H9 (cell line): ENCODE measurements around the gene EPB41L4A. TPM values are rescaled to one million over a fixed set of nuclear protein-coding genes. Genes with fewer than 3 reads are reported as not detected.

Source experiments
- DNase-seq: peaks from one replicate; pipeline ENCODE4 v3.0.0-alpha.2; 2017
- H2AFZ ChIP-seq: one replicate; pipeline ENCODE4 v1.6.1; 2013; ENCODE audit warnings: mild to moderate bottlenecking, low read length, control low read depth, moderate library complexity
- H2AK5ac ChIP-seq: 2 replicates; pipeline ENCODE4 v1.6.1; 2013; ENCODE audit warnings: low read length, control low read depth, mixed read lengths; ENCODE audit not compliant: insufficient read length
- H2BK120ac ChIP-seq: one replicate; pipeline ENCODE4 v1.6.1; 2013; ENCODE audit warnings: low read depth, mild to moderate bottlenecking, low read length, control low read depth, inconsistent platforms; ENCODE audit not compliant: poor library complexity, severe bottlenecking
- H2BK12ac ChIP-seq: 2 replicates; pipeline ENCODE4 v1.6.1; 2013; ENCODE audit warnings: low read length, control low read depth, mixed read lengths, low read depth; ENCODE audit not compliant: insufficient read length
- H2BK15ac ChIP-seq: 2 replicates; pipeline ENCODE4 v1.6.1; 2013; ENCODE audit warnings: low read depth, low read length, control low read depth
- H2BK20ac ChIP-seq: one replicate; pipeline ENCODE4 v1.6.1; 2013; ENCODE audit warnings: low read depth, mild to moderate bottlenecking, low read length, control low read depth, inconsistent platforms; ENCODE audit not compliant: poor library complexity, severe bottlenecking
- H2BK5ac ChIP-seq: 2 replicates; pipeline ENCODE4 v1.6.1; 2013; ENCODE audit warnings: low read length, control low read depth, mixed read lengths; ENCODE audit not compliant: insufficient read length
- H3K14ac ChIP-seq: 2 replicates; pipeline ENCODE4 v1.6.1; 2013; ENCODE audit warnings: low read length, control low read depth; ENCODE audit not compliant: insufficient read depth
- H3K18ac ChIP-seq: 2 replicates; pipeline ENCODE4 v1.6.1; 2013; ENCODE audit warnings: low read depth, mild to moderate bottlenecking, mixed read lengths, low read length, control low read depth; ENCODE audit not compliant: insufficient read length
- H3K23ac ChIP-seq: 2 replicates; pipeline ENCODE4 v1.6.1; 2013; ENCODE audit warnings: low read length, control low read depth, mixed read lengths, low read depth; ENCODE audit not compliant: insufficient read length
- H3K23me2 ChIP-seq: 2 replicates; pipeline ENCODE4 v1.6.1; 2013; ENCODE audit warnings: low read depth, mild to moderate bottlenecking, mixed read lengths, low read length, control low read depth; ENCODE audit not compliant: insufficient read length, poor library complexity, severe bottlenecking
- H3K27ac ChIP-seq: 2 replicates; pipeline ENCODE4 v1.5.1; 2013; ENCODE audit warnings: low read length, control low read depth, mixed read lengths, low read depth; ENCODE audit not compliant: insufficient read length
- H3K27me3 ChIP-seq: 2 replicates; pipeline ENCODE4 v1.6.1; 2013; ENCODE audit warnings: low read length, control low read depth, inconsistent platforms; ENCODE audit not compliant: insufficient read depth
- H3K4ac ChIP-seq: 2 replicates; pipeline ENCODE4 v1.6.1; 2013; ENCODE audit warnings: low read depth, mild to moderate bottlenecking, control low read depth, inconsistent platforms, low read length, moderate library complexity
- H3K4me1 ChIP-seq: 2 replicates; pipeline ENCODE4 v1.6.1; 2013; ENCODE audit warnings: low read length, control low read depth, inconsistent platforms; ENCODE audit not compliant: insufficient read depth
- H3K4me2 ChIP-seq: 2 replicates; pipeline ENCODE4 v1.6.1; 2013; ENCODE audit warnings: low read length, control low read depth, mixed read lengths; ENCODE audit not compliant: insufficient read length, insufficient read depth
- H3K56ac ChIP-seq: 2 replicates; pipeline ENCODE4 v1.6.1; 2013; ENCODE audit warnings: low read depth, mild to moderate bottlenecking, mixed read lengths, low read length, control low read depth; ENCODE audit not compliant: insufficient read length
- H3K79me1 ChIP-seq: 2 replicates; pipeline ENCODE4 v1.6.1; 2013; ENCODE audit warnings: low read depth, mild to moderate bottlenecking, moderate library complexity, low read length, control low read depth, inconsistent platforms; ENCODE audit not compliant: insufficient read depth, poor library complexity, severe bottlenecking
- H3K79me2 ChIP-seq: 2 replicates; pipeline ENCODE4 v1.6.1; 2013; ENCODE audit warnings: low read length, control low read depth, inconsistent platforms; ENCODE audit not compliant: insufficient read depth
- H3K9ac ChIP-seq: 2 replicates; pipeline ENCODE4 v1.6.1; 2013; ENCODE audit warnings: low read length, control low read depth, mixed read lengths; ENCODE audit not compliant: insufficient read length; ENCODE audit errors: extremely low read depth
- H3K9me3 ChIP-seq: one replicate; pipeline ENCODE4 v1.6.1; 2013; ENCODE audit warnings: low read depth, low read length, inconsistent platforms; ENCODE audit not compliant: control insufficient read depth
- H3T11ph ChIP-seq: one replicate; pipeline ENCODE4 v1.6.1; 2013; ENCODE audit warnings: mild to moderate bottlenecking, low read length, control low read depth, inconsistent platforms
- H4K20me1 ChIP-seq: one replicate; pipeline ENCODE4 v1.6.1; 2013; ENCODE audit not compliant: control insufficient read depth, insufficient read length, insufficient read depth
- H4K5ac ChIP-seq: 2 replicates; pipeline ENCODE4 v1.6.1; 2013; ENCODE audit warnings: low read depth, mild to moderate bottlenecking, mixed read lengths, low read length, control low read depth; ENCODE audit not compliant: insufficient read length
- H4K8ac ChIP-seq: replicated peaks from 2 replicates; pipeline ENCODE4 v1.6.1; 2013; ENCODE audit warnings: low read length, control low read depth, mixed read lengths, low read depth; ENCODE audit not compliant: insufficient read length
- H4K91ac ChIP-seq: 2 replicates; pipeline ENCODE4 v1.6.1; 2013; ENCODE audit warnings: low read depth, mild to moderate bottlenecking, moderate library complexity, mixed read lengths, low read length, control low read depth; ENCODE audit not compliant: insufficient read length
- H3K27ac Mint-ChIP-seq, 3 experiments: 2 replicates in 2 of 3; 3 replicates in 1 of 3; pipeline ENCODE4 v1.8.0; 2020 to 2021; ENCODE audit warnings: mixed read lengths in 3 of 3, mild to moderate bottlenecking in 1 of 3, moderate library complexity in 1 of 3
- H3K27me3 Mint-ChIP-seq: 2 replicates; pipeline ENCODE4 v1.8.0; 2021; ENCODE audit warnings: low read depth, mild to moderate bottlenecking, moderate library complexity, mixed read lengths
- H3K36me3 Mint-ChIP-seq, 3 experiments: 2 replicates in 2 of 3; 3 replicates in 1 of 3; pipeline ENCODE4 v1.8.0; 2020 to 2021; ENCODE audit warnings: low read depth in 3 of 3, mixed read lengths in 3 of 3; ENCODE audit not compliant: insufficient read depth in 1 of 3
- H3K4me1 Mint-ChIP-seq, 2 experiments: 2 replicates each; pipeline ENCODE4 v1.8.0; 2020; ENCODE audit warnings: mixed read lengths in 2 of 2
- H3K4me3 Mint-ChIP-seq, 2 experiments: 2 replicates in 1 of 2; 3 replicates in 1 of 2; pipeline ENCODE4 v1.8.0; 2020 to 2021; ENCODE audit warnings: mild to moderate bottlenecking in 2 of 2, mixed read lengths in 2 of 2, moderate library complexity in 1 of 2
- H3K9me3 Mint-ChIP-seq, 2 experiments: 2 replicates in 1 of 2; 3 replicates in 1 of 2; pipeline ENCODE4 v1.8.0; 2020; ENCODE audit warnings: mild to moderate bottlenecking in 2 of 2, mixed read lengths in 2 of 2, moderate library complexity in 1 of 2
- WGBS: extraction: QIAGEN DNeasy Blood & Tissue Kit; methylation state at CpG from one replicate; pipeline ENCODE4 v1.1.7; 2013; ENCODE audit warnings: missing lambda C conversion rate, low lambda C conversion rate, mixed read lengths; ENCODE audit not compliant: insufficient read length; ENCODE audit errors: extremely low coverage; 5-methylcytosine and 5-hydroxymethylcytosine counted together
- total RNA-seq: library from RNA; stranded (reverse); gene quantifications from 2 replicates; pipeline ENCODE4 v1.2.1, GENCODE V29; 2021
- TF ChIP-seq, protein P1 (sequence below): fragments of 200-600 bp; sonication (generic); conservative IDR thresholded peaks from 3 replicates; pipeline ENCODE4 v1.8.0; 2021; ENCODE audit warnings: antibody characterized with exemption, mild to moderate bottlenecking

The EPB41L4A gene
- total RNA-seq, 1 experiment from 2014 or later = 4.9 TPM

DNA sequence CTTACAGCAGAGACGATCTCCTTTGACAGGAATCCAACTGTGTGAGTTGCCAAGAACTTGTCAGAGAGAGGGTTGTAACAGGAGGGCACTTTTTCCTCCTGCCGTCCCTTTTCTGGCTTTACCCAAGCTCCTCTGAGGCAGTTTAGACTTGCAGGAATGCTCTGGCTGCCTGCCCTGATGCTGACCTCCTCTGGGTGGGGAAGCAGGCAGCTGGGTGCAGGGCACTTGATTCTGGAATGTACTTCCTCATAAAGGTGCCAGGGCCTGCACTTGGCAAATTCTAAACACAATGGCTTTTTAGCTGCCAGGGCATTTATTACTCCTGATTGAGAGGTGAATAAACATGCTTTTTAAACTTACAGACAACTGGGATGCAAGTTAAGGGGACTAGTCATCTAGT lies 190.4 kb downstream of the EPB41L4A start:
- DNase-seq = peak; percentile 51
- Mint-ChIP-seq H3K27me3 (no peaks in the 10 kb centered on the region), H3K27ac (peak overlapping the region in 2 of 3 experiments; percentile 36 to 60; a peak in 2 of 7 replicates), H3K4me3 (no peak overlapping the region), H3K9me3 (no peaks in the 10 kb centered on the region), H3K36me3 (no peaks in the 10 kb centered on the region), H3K4me1 (peaks cover 6 to 10% of the 10 kb centered on the region in 2 experiments)
- H3K27ac ChIP-seq = no peak overlapping the region
- H3K4me1 ChIP-seq = no peaks in the 10 kb centered on the region; the same call in 1 of the 2 replicates
- no peak overlapping the region for H3K23ac ChIP-seq
- H2AK5ac ChIP-seq = no peak overlapping the region
- H3T11ph ChIP-seq = no peak overlapping the region
- no peak overlapping the region for H2BK120ac ChIP-seq
- no peak overlapping the region for H4K8ac ChIP-seq
- H3K14ac ChIP-seq = no peak overlapping the region
- H2BK5ac ChIP-seq = no peak overlapping the region
- H4K5ac ChIP-seq = no peak overlapping the region
- TF ChIP-seq, protein P1, sequence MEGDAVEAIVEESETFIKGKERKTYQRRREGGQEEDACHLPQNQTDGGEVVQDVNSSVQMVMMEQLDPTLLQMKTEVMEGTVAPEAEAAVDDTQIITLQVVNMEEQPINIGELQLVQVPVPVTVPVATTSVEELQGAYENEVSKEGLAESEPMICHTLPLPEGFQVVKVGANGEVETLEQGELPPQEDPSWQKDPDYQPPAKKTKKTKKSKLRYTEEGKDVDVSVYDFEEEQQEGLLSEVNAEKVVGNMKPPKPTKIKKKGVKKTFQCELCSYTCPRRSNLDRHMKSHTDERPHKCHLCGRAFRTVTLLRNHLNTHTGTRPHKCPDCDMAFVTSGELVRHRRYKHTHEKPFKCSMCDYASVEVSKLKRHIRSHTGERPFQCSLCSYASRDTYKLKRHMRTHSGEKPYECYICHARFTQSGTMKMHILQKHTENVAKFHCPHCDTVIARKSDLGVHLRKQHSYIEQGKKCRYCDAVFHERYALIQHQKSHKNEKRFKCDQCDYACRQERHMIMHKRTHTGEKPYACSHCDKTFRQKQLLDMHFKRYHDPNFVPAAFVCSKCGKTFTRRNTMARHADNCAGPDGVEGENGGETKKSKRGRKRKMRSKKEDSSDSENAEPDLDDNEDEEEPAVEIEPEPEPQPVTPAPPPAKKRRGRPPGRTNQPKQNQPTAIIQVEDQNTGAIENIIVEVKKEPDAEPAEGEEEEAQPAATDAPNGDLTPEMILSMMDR = no peak
- H3K4me2 ChIP-seq = no peak overlapping the region
- H3K56ac ChIP-seq = no peak overlapping the region
- no peaks in the 10 kb centered on the region for H4K20me1 ChIP-seq
- no peak overlapping the region for H2BK15ac ChIP-seq
- H3K9ac ChIP-seq = no peak overlapping the region
- no peak overlapping the region for H2BK12ac ChIP-seq
- no peaks in the 10 kb centered on the region for H3K79me2 ChIP-seq
- no peaks in the 10 kb centered on the region for H3K79me1 ChIP-seq
- WGBS = no CpG with 5 or more reads among the region's 2 CpGs
- no peak overlapping the region for H3K4ac ChIP-seq
- no peak overlapping the region for H2BK20ac ChIP-seq
- H4K91ac ChIP-seq = no peak overlapping the region
- no peak overlapping the region for H3K18ac ChIP-seq
- H3K23me2 ChIP-seq = no peaks in the 10 kb centered on the region
- H3K27me3 ChIP-seq = no peaks in the 10 kb centered on the region
- no peak overlapping the region for H2AFZ ChIP-seq
- no peaks in the 10 kb centered on the region for H3K9me3 ChIP-seq
